ENCODE measurements around the gene UBE2D2.

DNA sequence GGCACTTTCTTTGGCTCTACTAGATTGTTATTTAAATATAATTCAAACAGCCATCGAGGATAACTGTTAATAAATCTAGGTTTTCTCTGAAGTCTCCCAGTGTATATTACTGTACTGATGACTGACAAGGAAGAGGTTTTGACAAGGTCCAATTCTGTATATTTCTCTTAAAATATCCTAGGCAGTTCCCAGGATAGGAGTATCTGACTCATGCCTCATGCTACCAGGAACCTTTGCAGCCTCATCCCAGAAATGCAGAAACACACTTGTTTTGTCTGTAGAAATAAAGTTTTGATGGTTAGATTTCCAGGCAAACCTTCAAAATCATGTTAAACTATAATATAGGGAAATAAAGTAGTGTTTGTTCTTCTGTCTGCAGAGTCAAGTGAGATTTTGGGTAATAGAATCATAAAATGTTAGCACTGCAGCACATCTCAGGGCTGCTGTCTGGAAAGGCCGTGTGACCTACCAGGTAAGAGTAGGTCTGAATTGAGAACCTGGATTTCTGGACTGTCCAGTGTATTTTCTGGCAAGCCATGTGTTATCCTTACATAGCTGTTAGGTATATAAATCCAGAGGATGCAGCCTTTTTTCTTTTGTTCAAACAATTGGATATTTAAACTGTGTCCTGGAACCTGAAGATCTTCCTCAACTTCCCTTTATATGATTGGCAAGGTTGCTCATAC lies 8.3 kb downstream of the UBE2D2 start:
- TF ChIP-seq SMC3 (IDR thresholded peaks at IDR 0.05; ENCODE audit: low read depth, low read length) (no peak), MAFK (IDR thresholded peaks at IDR 0.05; ENCODE audit: low read depth, low read length) (no peak), RAD21 (IDR thresholded peaks at IDR 0.05; ENCODE audit: low read length) (no peak), FOS (IDR thresholded peaks at IDR 0.05; ENCODE audit: low read depth, low read length) (no peak), POLR2A (IDR thresholded peaks at IDR 0.05; ENCODE audit: low read depth, low read length) (no peak), MXI1 (IDR thresholded peaks at IDR 0.05; ENCODE audit: borderline replicate concordance, low read depth, low read length) (no peak), RCOR1 (IDR thresholded peaks at IDR 0.05; ENCODE audit: insufficient replicate concordance, low read length) (no peak), CEBPB (IDR thresholded peaks at IDR 0.05; ENCODE audit: low read depth, low read length) (no peak), MAZ (IDR thresholded peaks at IDR 0.05; ENCODE audit: borderline replicate concordance, low read depth, low read length) (no peak), BHLHE40 (IDR thresholded peaks at IDR 0.05; ENCODE audit: low read depth, low read length) (no peak), RFX5 (IDR thresholded peaks at IDR 0.05; ENCODE audit: low read depth, low read length) (no peak)
- TF ChIP-seq, protein P1, sequence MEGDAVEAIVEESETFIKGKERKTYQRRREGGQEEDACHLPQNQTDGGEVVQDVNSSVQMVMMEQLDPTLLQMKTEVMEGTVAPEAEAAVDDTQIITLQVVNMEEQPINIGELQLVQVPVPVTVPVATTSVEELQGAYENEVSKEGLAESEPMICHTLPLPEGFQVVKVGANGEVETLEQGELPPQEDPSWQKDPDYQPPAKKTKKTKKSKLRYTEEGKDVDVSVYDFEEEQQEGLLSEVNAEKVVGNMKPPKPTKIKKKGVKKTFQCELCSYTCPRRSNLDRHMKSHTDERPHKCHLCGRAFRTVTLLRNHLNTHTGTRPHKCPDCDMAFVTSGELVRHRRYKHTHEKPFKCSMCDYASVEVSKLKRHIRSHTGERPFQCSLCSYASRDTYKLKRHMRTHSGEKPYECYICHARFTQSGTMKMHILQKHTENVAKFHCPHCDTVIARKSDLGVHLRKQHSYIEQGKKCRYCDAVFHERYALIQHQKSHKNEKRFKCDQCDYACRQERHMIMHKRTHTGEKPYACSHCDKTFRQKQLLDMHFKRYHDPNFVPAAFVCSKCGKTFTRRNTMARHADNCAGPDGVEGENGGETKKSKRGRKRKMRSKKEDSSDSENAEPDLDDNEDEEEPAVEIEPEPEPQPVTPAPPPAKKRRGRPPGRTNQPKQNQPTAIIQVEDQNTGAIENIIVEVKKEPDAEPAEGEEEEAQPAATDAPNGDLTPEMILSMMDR (conservative IDR thresholded peaks at IDR 0.05; ENCODE audit: low read depth, low read length): no peak
- TF ChIP-seq, protein P2, sequence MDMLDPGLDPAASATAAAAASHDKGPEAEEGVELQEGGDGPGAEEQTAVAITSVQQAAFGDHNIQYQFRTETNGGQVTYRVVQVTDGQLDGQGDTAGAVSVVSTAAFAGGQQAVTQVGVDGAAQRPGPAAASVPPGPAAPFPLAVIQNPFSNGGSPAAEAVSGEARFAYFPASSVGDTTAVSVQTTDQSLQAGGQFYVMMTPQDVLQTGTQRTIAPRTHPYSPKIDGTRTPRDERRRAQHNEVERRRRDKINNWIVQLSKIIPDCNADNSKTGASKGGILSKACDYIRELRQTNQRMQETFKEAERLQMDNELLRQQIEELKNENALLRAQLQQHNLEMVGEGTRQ (IDR thresholded peaks at IDR 0.05; ENCODE audit: low read depth, low read length): no peak
